Measurements from ENCODE around the gene TMEM120B.
"Not testable (repeated sequence)": the region's sequence is repeated elsewhere in the genome, so short reads cannot be mapped to it uniquely, and the experiment has no call there.

The TMEM120B gene

GRCh38 chr12:121748571-121749265, 36.2 kb downstream of the TMEM120B start:
- DNase-seq, result no peak

- DNase-seq, result no peak
Measured at GRCh38 chr12:121749267-121749666, 36.7 kb downstream of the TMEM120B start.

GRCh38 chr12:121750507-121750955, 38.0 kb downstream of the TMEM120B start:
- DNase-seq, result no peak

- no peak for DNase-seq
Measured at GRCh38 chr12:121751034-121751433, 38.5 kb downstream of the TMEM120B start.

- no peak for DNase-seq
Measured at GRCh38 chr12:121751749-121752351, 39.3 kb downstream of the TMEM120B start.

- DNase-seq, result no peak
Measured at GRCh38 chr12:121753844-121754264, 41.3 kb downstream of the TMEM120B start.

GRCh38 chr12:121754836-121755235, 42.3 kb downstream of the TMEM120B start:
- DNase-seq, result no peak

- DNase-seq, result no peak
Measured at GRCh38 chr12:121755591-121755990, 43.0 kb downstream of the TMEM120B start.

- DNase-seq, result not testable (repeated sequence)
Measured at GRCh38 chr12:121758536-121758935, 46.0 kb downstream of the TMEM120B start.

- DNase-seq, result no peak
Measured at GRCh38 chr12:121762269-121762668, 49.7 kb downstream of the TMEM120B start.

GRCh38 chr12:121764808-121765207, 52.3 kb downstream of the TMEM120B start:
- no peak for DNase-seq

GRCh38 chr12:121765573-121765972, 53.0 kb downstream of the TMEM120B start:
- no peak for DNase-seq

GRCh38 chr12:121766290-121767039, 53.9 kb downstream of the TMEM120B start:
- DNase-seq, result no peak

GRCh38 chr12:121767525-121768016, 55.0 kb downstream of the TMEM120B start:
- peak; percentile 94 for DNase-seq

GRCh38 chr12:121769297-121769830, 56.8 kb downstream of the TMEM120B start:
- DNase-seq, result no peak

GRCh38 chr12:121769831-121770301, 57.3 kb downstream of the TMEM120B start:
- no peak for DNase-seq

GRCh38 chr12:121770388-121770787, 57.8 kb downstream of the TMEM120B start:
- DNase-seq, result no peak

GRCh38 chr12:121770813-121771625, 58.5 kb downstream of the TMEM120B start:
- DNase-seq, result no peak

- peak; percentile 37 for DNase-seq
Measured at GRCh38 chr12:121773011-121773777, 60.6 kb downstream of the TMEM120B start.

- DNase-seq, result no peak
Measured at GRCh38 chr12:121774968-121775474, 62.5 kb downstream of the TMEM120B start.

GRCh38 chr12:121775501-121775900, 62.9 kb downstream of the TMEM120B start:
- DNase-seq, result no peak
